Measurements from ENCODE around the gene OLFM4. TPM values are rescaled to one million over a fixed set of nuclear protein-coding genes. Genes with fewer than 3 reads are reported as not detected.

OLFM4 gene
- total and polyA plus RNA-seq, 2 donors (not counting 3 experiments of a cell fraction or from before 2014, with no cell fraction given): not detected

DNA sequence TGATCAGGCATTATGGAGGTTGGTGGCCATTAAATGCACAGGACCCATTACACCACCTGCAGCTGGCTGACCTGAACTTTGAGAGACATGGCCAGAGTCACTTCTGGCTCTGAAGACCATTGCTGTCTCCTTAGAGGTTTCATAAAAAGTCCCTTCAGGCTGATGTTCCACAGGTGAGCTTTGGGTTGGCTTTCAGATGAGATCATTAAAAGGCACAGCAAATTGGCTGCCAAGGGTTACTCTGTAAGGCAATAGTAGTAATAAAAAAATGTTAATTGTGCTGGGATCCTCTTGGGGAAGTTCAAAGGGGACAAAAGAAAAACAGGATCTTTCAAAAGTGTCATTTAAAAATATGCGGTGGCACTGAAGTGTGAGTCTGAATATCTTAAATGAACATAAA lies 4.2 kb downstream of the OLFM4 start:
- CTCF ChIA-PET: no interaction called here
- dilution Hi-C loops (cut with MboI; ENCODE audit: extremely low pct_ligation_motif_present, low sequenced_read_pairs): no loop called here
- FAIRE-seq (no peak), DNase-seq (ENCODE audit: low read depth, low spot score) (no peak)
- POLR2A ChIA-PET: no interaction called here
- Histone ChIP-seq H3K27me3 (ENCODE audit: control insufficient read depth in 2 of 2, insufficient read depth in 2 of 2, low read length in 2 of 2) (no peaks in the 10 kb centered on the region), H3K9me3 (replicated peaks; ENCODE audit: control insufficient read depth, insufficient read depth, low read length) (no peaks in the 10 kb centered on the region), H2AFZ (ENCODE audit: low read depth, low read length) (no peak overlapping the region), H3K36me3 (ENCODE audit: control insufficient read depth in 2 of 2, extremely low read depth in 1 of 2, insufficient read depth in 2 of 2, low read length in 2 of 2) (no peaks in the 10 kb centered on the region), H3K27ac (ENCODE audit: insufficient read depth, low read depth, low read length) (no peak overlapping the region), H3K4me1 (ENCODE audit: control insufficient read depth, extremely low read depth, insufficient read depth, low read length) (no peaks in the 10 kb centered on the region), H3K4me2 (ENCODE audit: insufficient read depth, low read length) (no peak overlapping the region), H3K79me2 (ENCODE audit: control insufficient read depth, insufficient read depth, low read length) (no peaks in the 10 kb centered on the region), H3K4me3 (replicated peaks in 1 of 3; ENCODE audit: insufficient read depth in 1 of 3, low read depth in 1 of 3, low read length in 3 of 3) (no peak overlapping the region), H3K9ac (replicated peaks; ENCODE audit: extremely low read depth, insufficient read depth, low read length) (no peak overlapping the region), H3K9me1 (replicated peaks; ENCODE audit: control insufficient read depth, extremely low read depth, insufficient read depth, low read length) (no peaks in the 10 kb centered on the region), H4K20me1 (replicated peaks; ENCODE audit: control insufficient read depth, extremely low read depth, insufficient read depth, low read length) (no peaks in the 10 kb centered on the region)
- TF ChIP-seq, protein P1, sequence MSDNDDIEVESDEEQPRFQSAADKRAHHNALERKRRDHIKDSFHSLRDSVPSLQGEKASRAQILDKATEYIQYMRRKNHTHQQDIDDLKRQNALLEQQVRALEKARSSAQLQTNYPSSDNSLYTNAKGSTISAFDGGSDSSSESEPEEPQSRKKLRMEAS (IDR thresholded peaks at IDR 0.05; ENCODE audit: insufficient read depth, insufficient read length): no peak
- TF ChIP-seq, protein P2, sequence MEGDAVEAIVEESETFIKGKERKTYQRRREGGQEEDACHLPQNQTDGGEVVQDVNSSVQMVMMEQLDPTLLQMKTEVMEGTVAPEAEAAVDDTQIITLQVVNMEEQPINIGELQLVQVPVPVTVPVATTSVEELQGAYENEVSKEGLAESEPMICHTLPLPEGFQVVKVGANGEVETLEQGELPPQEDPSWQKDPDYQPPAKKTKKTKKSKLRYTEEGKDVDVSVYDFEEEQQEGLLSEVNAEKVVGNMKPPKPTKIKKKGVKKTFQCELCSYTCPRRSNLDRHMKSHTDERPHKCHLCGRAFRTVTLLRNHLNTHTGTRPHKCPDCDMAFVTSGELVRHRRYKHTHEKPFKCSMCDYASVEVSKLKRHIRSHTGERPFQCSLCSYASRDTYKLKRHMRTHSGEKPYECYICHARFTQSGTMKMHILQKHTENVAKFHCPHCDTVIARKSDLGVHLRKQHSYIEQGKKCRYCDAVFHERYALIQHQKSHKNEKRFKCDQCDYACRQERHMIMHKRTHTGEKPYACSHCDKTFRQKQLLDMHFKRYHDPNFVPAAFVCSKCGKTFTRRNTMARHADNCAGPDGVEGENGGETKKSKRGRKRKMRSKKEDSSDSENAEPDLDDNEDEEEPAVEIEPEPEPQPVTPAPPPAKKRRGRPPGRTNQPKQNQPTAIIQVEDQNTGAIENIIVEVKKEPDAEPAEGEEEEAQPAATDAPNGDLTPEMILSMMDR (IDR thresholded peaks at IDR 0.05; ENCODE audit: extremely low read depth in 1 of 2, insufficient read depth in 1 of 2, low read depth in 1 of 2, low read length in 2 of 2): no peak
- TF ChIP-seq POLR2A (IDR thresholded peaks at IDR 0.05; ENCODE audit: low read depth, low read length) (no peak), JUN (IDR thresholded peaks at IDR 0.05; ENCODE audit: borderline replicate concordance, insufficient read depth, insufficient read length, low read depth) (no peak), EZH2 (IDR thresholded peaks at IDR 0.05; ENCODE audit: borderline replicate concordance, low read depth, low read length, severe bottlenecking) (no peak), FOS (IDR thresholded peaks at IDR 0.05; ENCODE audit: borderline replicate concordance, insufficient read depth, low read length) (no peak), POLR2AphosphoS5 (IDR thresholded peaks at IDR 0.05; ENCODE audit: insufficient read depth, low read depth, low read length) (no peak), MYC (IDR thresholded peaks at IDR 0.05; ENCODE audit: low read depth, low read length) (no peak), GATA2 (IDR thresholded peaks at IDR 0.05; ENCODE audit: insufficient read depth, insufficient read length, low read depth, low read length) (no peak)
- BruUV-seq (replicated peaks): no TSS peak
- intact Hi-C loops (cut with micrococcal nuclease): no loop called here

Measured in endothelial cell of umbilical vein (primary cell).